WTC11 (cell line): ENCODE data around the gene ERFL. TPM values are rescaled to one million over a fixed set of nuclear protein-coding genes. Genes with fewer than 3 reads are reported as not detected.

Source experiments
- ATAC-seq: fragments of 200-7000 bp; cut with Tn5 transposase; 2 replicates; pipeline ENCODE4 v1.10.0; 2021; ENCODE audit warnings: mild to moderate bottlenecking, moderate library complexity
- CTCF ChIA-PET: fragments of 300-600 bp; sonication (Branson Sonifier 250); formaldehyde crosslinking; loops from one replicate; lab custom pipeline; 2021; ENCODE audit warnings: antibody characterized with exemption; lab: Charles Lee
- POLR2A ChIA-PET: fragments of 350-600 bp; sonication (Branson Sonifier 250); formaldehyde crosslinking; loops from one replicate; lab custom pipeline; 2021; ENCODE audit warnings: antibody characterized with exemption; lab: Charles Lee
- DNase-seq: peaks from one replicate; pipeline ENCODE4 v3.0.0; 2021; ENCODE audit warnings: low spot score
- H3K27ac Mint-ChIP-seq: 2 replicates; pipeline ENCODE4 v1.8.0; 2021; ENCODE audit warnings: mixed read lengths
- H3K27me3 Mint-ChIP-seq: 2 replicates; pipeline ENCODE4 v1.8.0; 2021; ENCODE audit warnings: low read depth, mild to moderate bottlenecking, moderate library complexity, mixed read lengths
- H3K36me3 Mint-ChIP-seq: 2 replicates; pipeline ENCODE4 v1.8.0; 2021; ENCODE audit warnings: mixed read lengths
- H3K4me1 Mint-ChIP-seq: 2 replicates; pipeline ENCODE4 v1.8.0; 2022; ENCODE audit warnings: mixed read lengths
- H3K4me3 Mint-ChIP-seq: 2 replicates; pipeline ENCODE4 v1.8.0; 2021; ENCODE audit warnings: mild to moderate bottlenecking, moderate library complexity, mixed read lengths
- H3K9me3 Mint-ChIP-seq: 2 replicates; pipeline ENCODE4 v1.8.0; 2021; ENCODE audit warnings: mixed read lengths
- CREM ChIP-seq: sonication (generic); formaldehyde crosslinking; IDR thresholded peaks from 2 replicates; pipeline ENCODE4 v1.8.1; 2022; ENCODE audit warnings: mild to moderate bottlenecking, missing genetic modification reagents, moderate library complexity
- EMX1 ChIP-seq: fragments of 250-450 bp; sonication (Bioruptor Pico); IDR thresholded peaks from 2 replicates; pipeline ENCODE4 v1.8.0; 2021; ENCODE audit warnings: mild to moderate bottlenecking
- FOXP1 ChIP-seq: sonication (generic); formaldehyde crosslinking; IDR thresholded peaks from 2 replicates; pipeline ENCODE4 v1.8.0; 2022; ENCODE audit warnings: missing genetic modification reagents, mild to moderate bottlenecking, moderate library complexity, borderline replicate concordance
- GABPB1 ChIP-seq: sonication (generic); formaldehyde crosslinking; IDR thresholded peaks from 2 replicates; pipeline ENCODE4 v1.8.1; 2023; ENCODE audit warnings: mild to moderate bottlenecking, missing genetic modification reagents
- GRHL2 ChIP-seq: fragments of 250-450 bp; sonication (Bioruptor Pico); IDR thresholded peaks from 2 replicates; pipeline ENCODE4 v1.8.0; 2022; ENCODE audit warnings: mild to moderate bottlenecking, moderate library complexity; ENCODE audit not compliant: insufficient replicate concordance, severe bottlenecking
- HMGA2 ChIP-seq: fragments of 250-450 bp; sonication (Bioruptor Pico); IDR thresholded peaks from 2 replicates; pipeline ENCODE4 v1.4.0; 2021; ENCODE audit warnings: mild to moderate bottlenecking, moderate library complexity
- IRF2 ChIP-seq: sonication (generic); formaldehyde crosslinking; IDR thresholded peaks from 2 replicates; pipeline ENCODE4 v1.8.0; 2022; ENCODE audit warnings: low read depth, missing genetic modification reagents, borderline replicate concordance
- JUN ChIP-seq: sonication (generic); formaldehyde crosslinking; IDR thresholded peaks from 2 replicates; pipeline ENCODE4 v1.8.0; 2023; ENCODE audit warnings: mild to moderate bottlenecking, missing genetic modification reagents
- NFYB ChIP-seq: sonication (generic); formaldehyde crosslinking; conservative IDR thresholded peaks from 2 replicates; pipeline ENCODE4 v1.8.0; 2022; ENCODE audit warnings: low read depth, missing genetic modification reagents
- NR2C2 ChIP-seq: sonication (generic); formaldehyde crosslinking; IDR thresholded peaks from 2 replicates; pipeline ENCODE4 v1.8.0; 2022; ENCODE audit warnings: mild to moderate bottlenecking, missing genetic modification reagents
- NR3C1 ChIP-seq: sonication (generic); formaldehyde crosslinking; conservative IDR thresholded peaks from 2 replicates; pipeline ENCODE4 v1.8.1; 2023; ENCODE audit warnings: low read depth, mild to moderate bottlenecking, missing genetic modification reagents
- RELA ChIP-seq: sonication (generic); formaldehyde crosslinking; IDR thresholded peaks from 2 replicates; pipeline ENCODE4 v1.8.1; 2022; ENCODE audit warnings: missing genetic modification reagents, mild to moderate bottlenecking, borderline replicate concordance
- TCF7 ChIP-seq: sonication (generic); formaldehyde crosslinking; IDR thresholded peaks from 2 replicates; pipeline ENCODE4 v1.8.0; 2022; ENCODE audit warnings: mild to moderate bottlenecking, low read depth, missing genetic modification reagents, moderate library complexity
- TEAD1 ChIP-seq: sonication (generic); formaldehyde crosslinking; IDR thresholded peaks from 2 replicates; pipeline ENCODE4 v1.8.0; 2022; ENCODE audit warnings: mild to moderate bottlenecking, missing genetic modification reagents
- ZNF219 ChIP-seq: sonication (generic); formaldehyde crosslinking; IDR thresholded peaks from 2 replicates; pipeline ENCODE4 v1.8.0; 2023; ENCODE audit warnings: missing genetic modification reagents, mild to moderate bottlenecking, borderline replicate concordance
- total RNA-seq: library from RNA; stranded (reverse); gene quantifications from 3 replicates; pipeline ENCODE4 v1.2.3, GENCODE V29; 2021
- TF ChIP-seq, protein P1 (sequence below): sonication (generic); formaldehyde crosslinking; IDR thresholded peaks from 2 replicates; pipeline ENCODE4 v1.8.1; 2022; ENCODE audit warnings: low read depth, missing genetic modification reagents, borderline replicate concordance
- TF ChIP-seq, protein P2 (sequence below): sonication (generic); formaldehyde crosslinking; IDR thresholded peaks from 2 replicates; pipeline ENCODE4 v1.8.0; 2022; ENCODE audit warnings: mild to moderate bottlenecking, missing genetic modification reagents
- TF ChIP-seq, protein P3 (sequence below): sonication (generic); formaldehyde crosslinking; IDR thresholded peaks from 2 replicates; pipeline ENCODE4 v1.8.1; 2022; ENCODE audit warnings: mild to moderate bottlenecking, moderate library complexity, missing genetic modification reagents
- TF ChIP-seq, protein P4 (sequence below): fragments of 250-450 bp; sonication (Bioruptor Pico); IDR thresholded peaks from 2 replicates; pipeline ENCODE4 v1.9.0; 2021; ENCODE audit warnings: mild to moderate bottlenecking
- TF ChIP-seq, protein P5 (sequence below): sonication (generic); formaldehyde crosslinking; IDR thresholded peaks from 2 replicates; pipeline ENCODE4 v1.8.1; 2023; ENCODE audit warnings: mild to moderate bottlenecking, moderate library complexity, missing genetic modification reagents

The ERFL gene
- total RNA-seq, 1 experiment from 2014 or later = 0.31 TPM

DNA sequence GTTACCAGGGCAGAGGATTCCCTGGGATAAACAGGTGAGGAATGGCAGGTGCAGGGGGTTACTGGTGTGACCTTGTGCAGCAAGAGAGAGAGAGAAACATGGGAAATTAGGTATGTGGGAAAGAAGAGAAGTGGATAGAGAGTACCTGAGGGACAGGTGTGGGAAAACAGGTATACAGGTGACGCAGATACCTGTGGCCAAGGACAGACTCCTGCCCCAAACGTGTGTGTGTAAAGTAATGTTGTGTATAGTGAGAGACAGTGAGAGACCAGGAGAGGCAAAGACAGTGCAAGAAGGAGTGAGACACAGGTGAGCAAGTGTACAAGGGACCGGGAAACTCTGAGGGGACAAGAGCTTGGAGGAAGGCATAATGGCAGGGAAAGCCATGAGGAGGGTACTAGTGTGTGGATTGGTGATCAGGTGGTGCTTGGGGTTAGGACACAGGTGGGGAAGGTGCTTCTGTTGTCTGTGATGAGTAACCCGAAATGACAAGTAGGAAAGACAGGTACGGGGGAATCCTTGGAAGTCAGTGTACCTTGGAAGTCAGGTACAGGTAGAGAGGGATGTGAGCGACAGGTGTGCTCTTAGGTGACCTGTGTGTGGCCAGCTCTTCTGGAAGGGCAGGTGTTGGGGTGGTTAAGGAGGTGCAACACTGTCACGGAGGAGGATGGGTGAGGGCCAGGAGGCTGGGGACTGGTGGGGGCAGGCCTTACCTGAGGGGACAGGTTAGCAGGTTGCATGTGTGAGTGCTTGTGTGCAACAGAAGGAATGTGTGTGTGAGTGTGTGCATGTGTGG lies 2.8 kb downstream of the ERFL start:
- CTCF ChIA-PET = no interaction called here
- Mint-ChIP-seq H3K4me3 (no peak overlapping the region), H3K36me3 (no peaks in the 10 kb centered on the region), H3K27ac (no peak overlapping the region), H3K4me1 (peaks cover 22% of the 10 kb centered on the region), H3K27me3 (peaks cover 19% of the 10 kb centered on the region)
- POLR2A ChIA-PET = no interaction called here
- ATAC-seq (no peak), DNase-seq (no peak)
- no peak for TF ChIP-seq NFYB (CRISPR knock-in tag)
- TF ChIP-seq, protein P1, sequence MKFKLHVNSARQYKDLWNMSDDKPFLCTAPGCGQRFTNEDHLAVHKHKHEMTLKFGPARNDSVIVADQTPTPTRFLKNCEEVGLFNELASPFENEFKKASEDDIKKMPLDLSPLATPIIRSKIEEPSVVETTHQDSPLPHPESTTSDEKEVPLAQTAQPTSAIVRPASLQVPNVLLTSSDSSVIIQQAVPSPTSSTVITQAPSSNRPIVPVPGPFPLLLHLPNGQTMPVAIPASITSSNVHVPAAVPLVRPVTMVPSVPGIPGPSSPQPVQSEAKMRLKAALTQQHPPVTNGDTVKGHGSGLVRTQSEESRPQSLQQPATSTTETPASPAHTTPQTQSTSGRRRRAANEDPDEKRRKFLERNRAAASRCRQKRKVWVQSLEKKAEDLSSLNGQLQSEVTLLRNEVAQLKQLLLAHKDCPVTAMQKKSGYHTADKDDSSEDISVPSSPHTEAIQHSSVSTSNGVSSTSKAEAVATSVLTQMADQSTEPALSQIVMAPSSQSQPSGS (CRISPR knock-in tag) = no peak
- no peak for TF ChIP-seq ZNF219
- TF ChIP-seq, protein P2, sequence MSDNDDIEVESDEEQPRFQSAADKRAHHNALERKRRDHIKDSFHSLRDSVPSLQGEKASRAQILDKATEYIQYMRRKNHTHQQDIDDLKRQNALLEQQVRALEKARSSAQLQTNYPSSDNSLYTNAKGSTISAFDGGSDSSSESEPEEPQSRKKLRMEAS (CRISPR knock-in tag) = no peak
- no peak for TF ChIP-seq FOXP1
- TF ChIP-seq GABPB1 (CRISPR knock-in tag) = no peak
- no peak for TF ChIP-seq NR3C1
- TF ChIP-seq TCF7 (CRISPR knock-in tag) = no peak
- no peak for TF ChIP-seq CREM (CRISPR knock-in tag)
- TF ChIP-seq RELA (CRISPR knock-in tag) = no peak
- no peak for TF ChIP-seq HMGA2 (CRISPR knock-in tag)
- TF ChIP-seq, protein P3, sequence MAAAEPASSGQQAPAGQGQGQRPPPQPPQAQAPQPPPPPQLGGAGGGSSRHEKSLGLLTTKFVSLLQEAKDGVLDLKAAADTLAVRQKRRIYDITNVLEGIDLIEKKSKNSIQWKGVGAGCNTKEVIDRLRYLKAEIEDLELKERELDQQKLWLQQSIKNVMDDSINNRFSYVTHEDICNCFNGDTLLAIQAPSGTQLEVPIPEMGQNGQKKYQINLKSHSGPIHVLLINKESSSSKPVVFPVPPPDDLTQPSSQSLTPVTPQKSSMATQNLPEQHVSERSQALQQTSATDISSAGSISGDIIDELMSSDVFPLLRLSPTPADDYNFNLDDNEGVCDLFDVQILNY (CRISPR knock-in tag) = no peak
- no peak for TF ChIP-seq IRF2 (CRISPR knock-in tag)
- TF ChIP-seq, protein P4, sequence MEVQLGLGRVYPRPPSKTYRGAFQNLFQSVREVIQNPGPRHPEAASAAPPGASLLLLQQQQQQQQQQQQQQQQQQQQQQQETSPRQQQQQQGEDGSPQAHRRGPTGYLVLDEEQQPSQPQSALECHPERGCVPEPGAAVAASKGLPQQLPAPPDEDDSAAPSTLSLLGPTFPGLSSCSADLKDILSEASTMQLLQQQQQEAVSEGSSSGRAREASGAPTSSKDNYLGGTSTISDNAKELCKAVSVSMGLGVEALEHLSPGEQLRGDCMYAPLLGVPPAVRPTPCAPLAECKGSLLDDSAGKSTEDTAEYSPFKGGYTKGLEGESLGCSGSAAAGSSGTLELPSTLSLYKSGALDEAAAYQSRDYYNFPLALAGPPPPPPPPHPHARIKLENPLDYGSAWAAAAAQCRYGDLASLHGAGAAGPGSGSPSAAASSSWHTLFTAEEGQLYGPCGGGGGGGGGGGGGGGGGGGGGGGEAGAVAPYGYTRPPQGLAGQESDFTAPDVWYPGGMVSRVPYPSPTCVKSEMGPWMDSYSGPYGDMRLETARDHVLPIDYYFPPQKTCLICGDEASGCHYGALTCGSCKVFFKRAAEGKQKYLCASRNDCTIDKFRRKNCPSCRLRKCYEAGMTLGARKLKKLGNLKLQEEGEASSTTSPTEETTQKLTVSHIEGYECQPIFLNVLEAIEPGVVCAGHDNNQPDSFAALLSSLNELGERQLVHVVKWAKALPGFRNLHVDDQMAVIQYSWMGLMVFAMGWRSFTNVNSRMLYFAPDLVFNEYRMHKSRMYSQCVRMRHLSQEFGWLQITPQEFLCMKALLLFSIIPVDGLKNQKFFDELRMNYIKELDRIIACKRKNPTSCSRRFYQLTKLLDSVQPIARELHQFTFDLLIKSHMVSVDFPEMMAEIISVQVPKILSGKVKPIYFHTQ (CRISPR knock-in tag) = no peak
- TF ChIP-seq NR2C2 (CRISPR knock-in tag) = no peak
- no peak for TF ChIP-seq EMX1 (CRISPR knock-in tag)
- TF ChIP-seq JUN (CRISPR knock-in tag) = no peak
- TF ChIP-seq, protein P5, sequence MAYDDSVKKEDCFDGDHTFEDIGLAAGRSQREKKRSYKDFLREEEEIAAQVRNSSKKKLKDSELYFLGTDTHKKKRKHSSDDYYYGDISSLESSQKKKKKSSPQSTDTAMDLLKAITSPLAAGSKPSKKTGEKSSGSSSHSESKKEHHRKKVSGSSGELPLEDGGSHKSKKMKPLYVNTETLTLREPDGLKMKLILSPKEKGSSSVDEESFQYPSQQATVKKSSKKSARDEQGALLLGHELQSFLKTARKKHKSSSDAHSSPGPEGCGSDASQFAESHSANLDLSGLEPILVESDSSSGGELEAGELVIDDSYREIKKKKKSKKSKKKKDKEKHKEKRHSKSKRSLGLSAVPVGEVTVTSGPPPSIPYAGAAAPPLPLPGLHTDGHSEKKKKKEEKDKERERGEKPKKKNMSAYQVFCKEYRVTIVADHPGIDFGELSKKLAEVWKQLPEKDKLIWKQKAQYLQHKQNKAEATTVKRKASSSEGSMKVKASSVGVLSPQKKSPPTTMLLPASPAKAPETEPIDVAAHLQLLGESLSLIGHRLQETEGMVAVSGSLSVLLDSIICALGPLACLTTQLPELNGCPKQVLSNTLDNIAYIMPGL (CRISPR knock-in tag) = no peak
- TF ChIP-seq TEAD1 = no peak
- TF ChIP-seq GRHL2 (CRISPR knock-in tag) = no peak
- TF ChIP-seq, all 79 proteins: peak for 0
- H3K9me3 Mint-ChIP-seq = no peaks in the 10 kb centered on the region
